ENCODE data around the gene APOL5. TPM values are rescaled to one million over a fixed set of nuclear protein-coding genes. Genes with fewer than 3 reads are reported as not detected.

Gene APOL5
- total RNA-seq, 4 donors from 2014 or later, result 0.29 TPM; not detected in 3

- peaks cover 0 to under 1% (median 0%) of the 10 kb centered on the region in 4 donors for H3K36me3 ChIP-seq
- H3K27ac ChIP-seq (replicated peaks in 1 of 4), result no peak overlapping the region
- no peak overlapping the region for H3K4me3 ChIP-seq
- H3K9me3 ChIP-seq, result no peaks in the 10 kb centered on the region
- no peaks in the 10 kb centered on the region for H3K27me3 ChIP-seq
- DNase-seq (ENCODE audit: extremely low spot score), result no peak
- 91% methylated on average over 2 of the region's 2 CpGs for WGBS
- intact Hi-C loops (cut with DNase I), result no loop called here
- TF ChIP-seq EP300 (IDR thresholded peaks at IDR 0.05) (no peak), POLR2A (IDR thresholded peaks at IDR 0.05; ENCODE audit: low read depth) (no peak), CTCF (IDR thresholded peaks at IDR 0.05) (no peak), POLR2AphosphoS5 (IDR thresholded peaks at IDR 0.05) (no peak)
- H3K4me1 ChIP-seq, result peaks cover 5 to 56% (median 45%) of the 10 kb centered on the region in 4 donors
Observed at GRCh38 chr22:35775339-35775738, 57.7 kb downstream of the APOL5 start.

GRCh38 chr22:35777335-35777975 lies 59.8 kb downstream of the APOL5 start:
- H3K9me3 ChIP-seq, result no peaks in the 10 kb centered on the region
- no peak overlapping the region for H3K4me3 ChIP-seq
- TF ChIP-seq EP300 (IDR thresholded peaks at IDR 0.05) (no peak), CTCF (IDR thresholded peaks at IDR 0.05) (no peak), POLR2A (IDR thresholded peaks at IDR 0.05; ENCODE audit: low read depth) (no peak), POLR2AphosphoS5 (IDR thresholded peaks at IDR 0.05) (no peak)
- DNase-seq (ENCODE audit: extremely low spot score), result no peak
- H3K4me1 ChIP-seq, result peaks cover 14 to 69% (median 47%) of the 10 kb centered on the region in 4 donors
- no peak overlapping the region for H3K27ac ChIP-seq (replicated peaks in 1 of 4)
- intact Hi-C loops (cut with DNase I), result no loop called here
- no peaks in the 10 kb centered on the region for H3K27me3 ChIP-seq
- 59% methylated on average over 4 of the region's 4 CpGs for WGBS
- H3K36me3 ChIP-seq, result peaks cover 0 to 11% (median 10%) of the 10 kb centered on the region in 4 donors

Other genes starting within 250 kb of the APOL5 start
- gene RASD2, start 177.0 kb upstream of the APOL5 start, total RNA-seq, result 10 to 100 TPM; 18.4 to 53.6 (median 31.7) TPM
- 1 to 10 TPM in 1 of 4 donors, under 1 TPM in 1, not detected in 2; 0.63 to 3.0 TPM for gene MB, start 100.5 kb upstream of the APOL5 start, total RNA-seq
- 10 to 100 TPM; 10.1 to 21.0 (median 12.1) TPM for gene APOL6, start 69.4 kb upstream of the APOL5 start, total RNA-seq

All from esophagus muscularis mucosa (tissue), 4 donors.